ENCODE results near the gene AGT.

GRCh38 chr1:230735447-230735846, 21.5 kb upstream of the AGT start:
- TF ChIP-seq CTCF (conservative IDR thresholded peaks at IDR 0.05; ENCODE audit: low read depth, low read length) (no peak), EZH2 (IDR thresholded peaks at IDR 0.05; ENCODE audit: low read length, unreplicated experiment) (no peak)

All from PC-3 (cell line).